K562 (cell line): ENCODE results near the gene POLRMT. TPM values are rescaled to one million over a fixed set of nuclear protein-coding genes. Genes with fewer than 3 reads are reported as not detected.
A peak's percentile ranks its signal among the peaks of the same experiment; 100 is the strongest.

Experiments
- ASH1L ChIP-seq: fragments of 450-650 bp; IDR thresholded peaks from 2 replicates; pipeline ENCODE4 v1.6.1; 2018; ENCODE audit warnings: borderline replicate concordance, mild to moderate bottlenecking, low read depth; ENCODE audit not compliant: partially characterized antibody
- BRD4 ChIP-seq: fragments of 200-600 bp; sonication (generic); IDR thresholded peaks from 2 replicates; pipeline ENCODE4 v1.6.1; 2017; ENCODE audit warnings: inconsistent platforms
- CBX3 ChIP-seq, 2 experiments: IDR thresholded peaks; 1 replicate in 1 of 2; 2 replicates in 1 of 2; pipeline ENCODE4 v1.6.1; 2012; ENCODE audit warnings: inconsistent platforms in 2 of 2, low read length in 2 of 2, borderline replicate concordance in 1 of 2, control low read depth in 1 of 2
- CHCHD3 ChIP-seq: fragments of 250-450 bp; sonication (Bioruptor Pico); IDR thresholded peaks from 2 replicates; pipeline ENCODE4 v2.1.2; 2022; ENCODE audit warnings: mild to moderate bottlenecking
- CREM ChIP-seq: IDR thresholded peaks from 2 replicates; pipeline ENCODE4 v1.6.1; 2014; ENCODE audit warnings: antibody characterized with exemption, low read depth
- GABPB1 ChIP-seq: sonication (generic); formaldehyde crosslinking; IDR thresholded peaks from 2 replicates; pipeline ENCODE4 v1.8.0; 2022; ENCODE audit warnings: mild to moderate bottlenecking, missing genetic modification reagents
- HOXB6 ChIP-seq: fragments of 250-450 bp; sonication (Bioruptor Pico); IDR thresholded peaks from 2 replicates; pipeline ENCODE4 v1.5.1; 2022; ENCODE audit warnings: mild to moderate bottlenecking, borderline replicate concordance
- KLF16 ChIP-seq: IDR thresholded peaks from 2 replicates; pipeline ENCODE4 v1.6.1; 2016; ENCODE audit warnings: antibody characterized with exemption
- MNT ChIP-seq, 2 experiments: fragments of 450-650 bp; conservative IDR thresholded peaks; 2 replicates each; pipeline ENCODE4 v1.6.1; 2017; ENCODE audit warnings: mild to moderate bottlenecking in 2 of 2, moderate library complexity in 2 of 2
- NFIC ChIP-seq: fragments of 450-650 bp; IDR thresholded peaks from 2 replicates; pipeline ENCODE4 v1.6.1; 2017; ENCODE audit warnings: mild to moderate bottlenecking, inconsistent platforms
- PHF8 ChIP-seq: fragments of 200-600 bp; sonication (generic); IDR thresholded peaks from 2 replicates; pipeline ENCODE4 v1.6.1; 2012; ENCODE audit warnings: mixed run types, mild to moderate bottlenecking, inconsistent platforms, low read length, moderate library complexity, borderline replicate concordance
- RNF219 ChIP-seq: fragments of 250-450 bp; sonication (Bioruptor Pico); IDR thresholded peaks from 2 replicates; pipeline ENCODE4 v1.5.0; 2022; ENCODE audit warnings: mild to moderate bottlenecking
- SIX5 ChIP-seq, 2 experiments: IDR thresholded peaks; 2 replicates each; pipeline ENCODE4 v1.6.1; 2011; ENCODE audit warnings: low read length in 2 of 2, borderline replicate concordance in 1 of 2, low read depth in 1 of 2, mild to moderate bottlenecking in 1 of 2, moderate library complexity in 1 of 2; ENCODE audit not compliant: insufficient read depth in 1 of 2
- SMARCA5 ChIP-seq: fragments of 450-650 bp; IDR thresholded peaks from 2 replicates; pipeline ENCODE4 v1.6.1; 2016
- THRA ChIP-seq: fragments of 450-650 bp; IDR thresholded peaks from 2 replicates; pipeline ENCODE4 v1.6.1; 2017; ENCODE audit warnings: mild to moderate bottlenecking, moderate library complexity
- TOE1 ChIP-seq, 2 experiments: fragments of 450-650 bp in 1 of 2; sonication (generic) in 1 of 2; formaldehyde crosslinking in 1 of 2; IDR thresholded peaks; 2 replicates each; pipeline versions ENCODE4 v1.7.1 to v1.8.0; 2016 to 2022; ENCODE audit warnings: borderline replicate concordance in 2 of 2, mild to moderate bottlenecking in 2 of 2, antibody characterized with exemption in 1 of 2, inconsistent platforms in 1 of 2, low read depth in 1 of 2, missing genetic modification reagents in 1 of 2, moderate library complexity in 1 of 2
- TSHZ1 ChIP-seq: fragments of 250-450 bp; sonication (Bioruptor Pico); IDR thresholded peaks from 2 replicates; pipeline ENCODE4 v1.4.0; 2020; ENCODE audit warnings: mild to moderate bottlenecking, moderate library complexity
- ZNF175 ChIP-seq: fragments of 200-800 bp; sonication (Bioruptor generic); IDR thresholded peaks from 2 replicates; pipeline ENCODE4 v1.6.1; 2016; ENCODE audit warnings: low read depth, mild to moderate bottlenecking, missing genetic modification characterization, missing compliant biosample characterization
- polyA plus RNA-seq, 8 experiments: library from polyadenylated mRNA; depleted of rRNA in 4 of 8; stranded (reverse) in 5 of 8; unstranded in 3 of 8; fragments of >200 nt; fragmentation: Nextera tagmentation in 2 of 8; fragmentation: Illumina TruSeq in 1 of 8; extraction: Ambion mirVana in 2 of 8; extraction: Trizol in 1 of 8; gene quantifications; 2 replicates each; pipeline versions ENCODE4 v1.2.1 to v1.2.3, GENCODE V29; 2011 to 2014; ENCODE audit warnings: inconsistent platforms in 1 of 8, missing spikeins in 1 of 8
- total RNA-seq, 7 experiments: library from RNA; depleted of rRNA in 6 of 7; stranded (reverse); fragments of >200 nt in 6 of 7; fragmentation: Illumina TruSeq in 2 of 7; extraction: Trizol in 2 of 7; gene quantifications; 2 replicates each; pipeline versions ENCODE4 v1.2.1 to v1.2.3, GENCODE V29; 2011 to 2021; ENCODE audit warnings: low replicate concordance in 1 of 7

POLRMT gene
- total and polyA plus RNA-seq, 9 of the 15 experiments (the other 6 are each of a cell fraction or from before 2014, with no cell fraction given) = 30.3 to 144 (median 68.0) TPM

- TF ChIP-seq TSHZ1 (CRISPR knock-in tag) (no peak), CHCHD3 (CRISPR knock-in tag) (no peak), THRA (no peak), ASH1L (no peak), KLF16 (no peak), GABPB1 (peak; percentile 71), MNT (conservative IDR thresholded peaks at IDR 0.05) (no peak), CBX3 (IDR thresholded peaks at IDR 0.05; ENCODE audit: borderline replicate concordance in 1 of 2, low read length in 2 of 2) (peak in 1 of 2 experiments; percentile 65; a peak in 2 of 3 replicates), BRD4 (no peak), RNF219 (CRISPR knock-in tag) (no peak), ZNF175 (no peak), HOXB6 (CRISPR knock-in tag) (no peak), SMARCA5 (peak; percentile 100), NFIC (peak; percentile 48), PHF8 (no peak), TOE1 (IDR thresholded peaks at IDR 0.05; ENCODE audit: borderline replicate concordance) (no peak), TOE1 (CRISPR knock-in tag; IDR thresholded peaks at IDR 0.05; ENCODE audit: borderline replicate concordance, low read depth) (no peak), SIX5 (IDR thresholded peaks at IDR 0.05; ENCODE audit: borderline replicate concordance in 1 of 2, insufficient read depth in 1 of 2, low read depth in 1 of 2, low read length in 2 of 2) (no peak), CREM (no peak)
These were observed 35.7 kb downstream of the POLRMT start (continued) for GRCh38 chr19:597406-598315.
